CD1c-positive myeloid dendritic cell (primary cell): Measurements from ENCODE around the gene TMEM221.

Experiments
- DNase-seq: peaks from one replicate; pipeline ENCODE4 v3.0.0-alpha.2; 2016; ENCODE audit errors: extremely low spot score

TMEM221 gene

DNA sequence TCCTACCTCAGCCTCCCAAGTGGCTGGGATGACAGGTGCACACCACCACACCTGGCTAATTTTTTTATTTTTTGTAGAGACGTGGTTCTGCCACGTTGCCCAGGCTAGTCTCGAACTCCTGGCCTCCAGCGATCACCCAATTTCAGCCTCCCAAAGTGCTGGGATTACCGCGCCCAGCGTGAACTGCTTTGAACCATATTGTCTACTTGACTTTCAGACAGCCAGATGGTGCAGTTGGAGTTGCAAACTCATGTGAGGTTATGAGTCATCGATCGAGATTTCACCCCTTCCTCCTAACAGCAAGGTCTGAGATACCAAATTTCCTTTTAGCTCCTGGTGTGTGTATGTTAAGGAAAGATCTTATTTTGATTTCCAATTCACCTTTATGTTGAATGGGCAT is 24.6 kb upstream of the TMEM221 start:
- peak; percentile 82 for DNase-seq

DNA sequence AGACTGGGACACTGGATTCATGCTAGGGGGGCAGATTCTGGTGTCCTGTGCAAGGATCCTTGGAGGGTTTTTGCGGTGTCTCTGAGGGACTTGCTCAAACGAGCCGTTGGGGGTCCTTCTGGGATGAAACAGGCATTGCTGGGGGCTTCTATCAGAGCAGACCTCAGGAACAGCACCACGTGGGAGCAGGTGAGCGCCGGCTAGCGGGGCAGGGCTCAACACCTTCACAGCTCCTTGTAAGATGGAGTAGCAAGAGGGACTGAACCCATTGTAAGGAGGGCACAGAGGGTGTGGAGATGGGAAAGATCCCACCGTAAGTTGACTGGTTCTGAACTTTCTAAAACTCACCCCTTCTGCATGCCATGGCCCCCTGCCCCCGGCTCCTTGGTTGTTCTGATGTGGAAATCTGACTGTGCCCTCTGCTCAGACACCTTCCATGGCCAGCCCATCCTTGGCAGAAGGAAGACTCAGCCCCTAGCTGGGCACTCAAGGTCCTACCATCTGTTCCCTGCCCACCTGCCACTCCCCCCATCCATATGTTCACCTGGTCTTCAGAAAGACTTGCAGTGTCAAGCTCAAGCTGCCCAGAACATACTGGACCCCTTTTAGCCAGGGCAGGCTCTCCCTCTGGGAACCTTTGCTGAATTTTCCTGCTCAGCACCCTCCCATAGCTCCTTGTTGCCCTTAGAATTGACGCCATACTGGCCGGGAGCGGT is 23.1 kb upstream of the TMEM221 start:
- no peak for DNase-seq

DNA sequence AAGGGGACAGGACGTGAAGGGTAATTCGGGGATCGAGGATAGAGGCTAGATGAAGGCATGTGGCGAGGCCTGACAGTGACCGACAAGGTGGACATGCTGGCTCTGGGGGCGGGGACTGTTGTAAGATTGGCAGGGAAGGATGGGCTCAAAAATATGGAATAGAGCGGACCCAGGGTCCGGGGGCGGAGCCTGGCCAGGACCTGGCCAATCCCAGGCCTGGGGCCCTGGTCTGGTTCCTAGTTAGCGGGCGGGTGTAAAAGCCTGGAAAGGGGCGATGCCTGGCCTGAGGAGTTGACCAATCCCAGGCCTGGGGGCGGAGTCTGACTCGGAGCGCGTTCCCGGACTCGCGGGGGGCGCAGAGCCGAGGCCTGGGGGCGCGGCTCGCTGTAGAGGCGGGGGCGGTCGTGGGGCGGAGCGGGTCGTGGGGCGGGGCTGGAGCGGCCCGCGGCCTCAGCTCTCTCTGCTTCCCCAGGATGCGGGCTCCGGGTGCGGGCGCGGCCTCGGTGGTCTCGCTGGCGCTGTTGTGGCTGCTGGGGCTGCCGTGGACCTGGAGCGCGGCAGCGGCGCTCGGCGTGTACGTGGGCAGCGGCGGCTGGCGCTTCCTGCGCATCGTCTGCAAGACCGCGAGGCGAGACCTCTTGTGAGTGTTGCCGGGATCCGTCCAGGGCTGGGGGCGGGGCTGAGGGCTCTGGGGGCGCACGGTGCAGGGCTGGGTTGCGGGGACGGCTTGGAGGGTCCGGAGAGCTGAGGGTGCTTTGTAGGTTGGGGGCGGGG is 21.8 kb upstream of the TMEM221 start, which contains the start of gene SLC27A1:
Gene SLC27A1, plus strand, starts transcription at position 457 of the 774 bp plus-strand sequence. Its CDS starts 17 bp downstream, at position 474.
- peak; percentile 98 for DNase-seq

DNA sequence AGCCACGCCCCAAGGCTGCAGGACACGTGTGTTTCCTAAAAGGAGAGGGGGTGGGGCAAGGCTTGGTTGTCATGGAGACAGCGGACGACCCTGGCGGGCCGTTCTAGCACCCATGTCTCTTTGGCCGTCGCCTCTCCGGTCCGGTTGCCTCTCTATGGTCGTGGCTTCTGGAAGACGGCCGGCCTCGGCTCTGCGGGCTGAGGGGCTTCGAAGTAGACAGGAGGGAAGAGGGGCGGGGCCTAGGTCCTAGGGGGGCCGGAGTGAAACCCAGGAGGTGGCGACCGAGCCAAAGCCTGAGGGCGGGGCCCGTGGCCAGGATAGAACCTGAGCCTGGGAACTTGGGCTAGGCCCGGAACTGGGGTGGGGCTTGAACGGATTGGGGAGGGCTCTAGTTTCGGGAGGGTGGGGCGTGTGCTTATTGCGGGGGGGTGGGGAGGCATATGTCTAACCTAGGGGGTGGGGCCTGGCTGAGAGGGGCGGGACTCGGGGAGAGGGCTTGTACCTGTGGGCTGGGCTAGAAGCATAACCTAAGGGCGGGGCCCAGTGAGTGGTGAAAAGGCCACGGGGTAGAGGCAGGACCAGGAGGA is 21.1 kb upstream of the TMEM221 start:
- peak; percentile 93 for DNase-seq

DNA sequence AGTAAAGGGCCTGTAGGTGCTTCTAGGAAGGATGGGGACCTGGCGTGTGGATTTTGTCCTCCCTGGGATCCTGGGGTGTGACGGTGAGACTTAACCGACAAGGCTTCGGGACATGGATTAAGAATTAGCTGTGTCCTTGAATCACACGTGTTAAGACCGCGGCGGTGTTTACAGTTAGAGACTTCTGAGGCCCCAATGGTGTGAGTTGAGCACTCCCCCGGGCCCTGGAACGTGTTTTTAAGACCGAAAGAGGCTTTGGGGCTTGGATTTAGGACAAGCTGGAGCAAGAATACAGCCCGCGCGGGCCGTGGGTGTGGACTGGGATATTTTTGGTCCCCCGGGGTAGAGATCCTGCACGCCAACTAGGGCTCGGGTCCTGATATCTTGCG is 20.6 kb upstream of the TMEM221 start:
- no peak for DNase-seq

DNA sequence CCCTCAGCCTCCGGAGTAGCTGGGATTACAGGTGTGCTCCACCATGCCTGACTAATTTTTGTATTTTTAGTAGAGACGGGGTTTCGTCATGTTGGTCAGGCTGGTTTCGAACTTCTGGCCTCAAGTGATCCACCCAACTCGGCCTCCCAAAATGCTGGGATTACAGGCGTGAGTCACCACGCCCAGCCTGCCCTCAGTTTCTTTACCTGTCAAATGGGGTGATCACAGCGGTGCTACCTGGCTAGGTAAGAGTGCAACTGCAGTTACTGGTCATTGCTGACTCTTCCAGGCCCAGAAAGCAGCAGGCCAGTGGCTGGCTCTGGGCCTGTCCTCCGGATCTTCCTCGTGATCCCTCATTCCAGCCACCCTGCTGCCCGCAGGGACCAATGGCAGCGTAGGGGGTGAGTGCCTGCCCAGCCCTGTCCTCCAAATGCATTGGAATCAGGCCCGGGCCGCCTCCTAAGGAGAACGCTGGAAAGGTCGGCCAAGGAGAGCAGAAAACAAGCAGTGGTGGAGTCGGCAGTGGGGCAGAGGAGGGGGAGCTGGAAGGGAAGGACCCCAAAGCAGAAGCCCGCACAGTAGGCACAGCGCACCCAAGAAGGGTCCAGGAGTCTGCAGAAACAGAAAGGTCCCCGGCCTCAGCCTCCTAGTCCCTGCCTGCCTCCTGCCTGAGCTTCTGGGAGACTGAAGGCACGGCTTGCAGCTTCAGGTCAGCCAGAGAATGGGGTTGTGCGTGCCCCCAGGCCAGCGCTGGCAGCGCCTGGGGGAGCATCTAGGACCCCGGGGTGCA is 20.0 kb upstream of the TMEM221 start:
- DNase-seq = no peak

DNA sequence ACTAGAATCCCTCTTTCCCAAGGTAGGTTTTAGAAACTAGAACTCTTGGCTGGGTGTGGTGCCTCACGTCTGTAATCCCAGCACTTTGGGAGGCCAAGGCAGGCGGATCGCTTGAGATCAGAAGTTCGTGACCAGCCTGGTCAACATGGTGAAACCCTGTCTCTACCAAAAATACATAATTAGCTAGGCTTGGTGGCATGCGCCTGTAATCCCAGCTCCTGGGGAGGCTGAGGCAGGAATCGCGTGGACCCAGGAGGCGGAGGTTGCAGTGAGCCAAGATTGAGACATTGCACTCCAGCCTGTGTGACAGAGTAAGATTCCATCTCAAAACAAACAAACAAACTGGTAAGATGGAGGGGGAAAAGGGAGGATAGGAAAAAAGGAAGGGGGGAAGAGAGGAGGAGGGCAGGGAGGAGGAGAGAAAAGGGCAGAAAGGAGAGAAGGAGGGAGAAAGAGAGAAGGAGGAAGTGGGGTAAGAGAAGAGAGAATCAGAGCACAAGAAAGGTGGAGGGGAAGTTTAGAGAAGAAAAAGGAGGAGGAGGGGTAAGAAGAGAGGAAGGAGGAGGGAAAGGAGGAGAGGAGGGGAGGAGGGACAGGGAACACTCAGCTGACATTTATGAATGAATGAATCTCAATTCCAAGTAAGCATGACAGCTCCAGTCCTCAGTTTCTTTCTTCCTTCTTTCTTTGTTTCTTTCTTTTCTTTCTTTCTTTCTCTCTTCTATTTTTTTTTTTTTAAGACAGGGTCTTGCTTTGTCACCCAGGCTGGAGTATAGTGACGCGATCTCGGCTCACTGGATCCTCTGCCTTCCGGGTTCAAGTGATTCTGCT is 19.2 kb upstream of the TMEM221 start:
- DNase-seq = no peak

DNA sequence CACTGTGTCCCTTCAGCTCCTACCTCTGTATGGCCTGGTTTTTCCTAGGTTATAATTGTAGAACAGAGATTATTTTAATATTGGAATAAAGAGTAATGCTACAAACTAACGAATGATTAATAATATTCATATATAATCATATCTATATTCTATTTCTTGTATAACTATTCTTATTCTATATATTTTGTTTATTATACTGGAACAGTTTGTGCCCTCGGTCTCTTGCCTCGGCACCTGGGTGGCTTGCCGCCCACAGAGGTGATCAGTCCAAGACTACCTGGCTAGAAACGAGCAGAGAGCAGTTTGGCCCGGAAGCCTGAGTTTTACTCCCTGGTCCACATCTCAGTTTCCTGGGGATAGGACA is 18.0 kb upstream of the TMEM221 start:
- DNase-seq = no peak

DNA sequence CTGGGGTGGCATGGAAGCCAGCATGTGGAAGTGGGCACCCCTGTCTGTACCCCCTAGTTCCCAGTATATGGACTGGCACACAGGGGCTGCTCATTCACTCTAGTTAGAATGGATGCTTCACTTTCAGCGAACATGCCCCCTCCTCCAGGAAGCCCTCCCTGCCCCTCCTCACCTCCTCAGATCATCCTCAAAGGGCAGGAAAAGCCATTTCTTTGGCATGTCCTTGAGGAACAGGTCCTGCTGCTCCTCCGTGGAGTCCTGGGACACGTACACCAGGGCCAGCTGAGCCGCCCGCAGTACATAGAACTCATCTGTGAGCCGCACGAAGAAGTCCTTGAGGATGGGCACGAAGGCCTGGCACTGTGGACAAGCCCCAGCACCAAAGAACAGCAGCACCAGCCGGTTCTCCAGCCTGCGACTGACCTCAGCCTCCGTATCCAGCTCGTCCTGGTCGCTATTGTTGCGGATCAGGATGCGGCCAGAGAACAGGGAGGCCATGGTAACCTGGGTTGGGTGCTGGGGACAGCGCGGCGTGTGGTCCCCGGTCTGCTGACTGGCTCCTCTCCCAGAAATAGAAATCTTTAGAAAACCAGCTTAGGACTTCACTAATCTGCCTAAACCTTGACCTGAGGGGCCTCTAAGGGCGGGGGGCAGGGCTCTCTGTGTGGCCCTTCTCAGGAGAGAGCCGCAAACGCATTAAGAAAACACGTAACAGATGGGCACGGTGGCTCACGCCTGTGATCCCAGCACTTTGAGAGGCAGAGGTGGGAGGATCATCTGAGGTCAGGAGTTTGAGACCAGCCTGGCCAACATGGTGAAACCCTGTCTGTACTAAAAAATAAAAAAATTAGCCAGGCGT is 12.1 kb upstream of the TMEM221 start, which contains the start of gene NXNL1:
Gene NXNL1, minus strand, starts transcription at position 555 of the 859 bp plus-strand sequence. Its CDS starts 57 bp downstream, at position 498.
- no peak for DNase-seq

DNA sequence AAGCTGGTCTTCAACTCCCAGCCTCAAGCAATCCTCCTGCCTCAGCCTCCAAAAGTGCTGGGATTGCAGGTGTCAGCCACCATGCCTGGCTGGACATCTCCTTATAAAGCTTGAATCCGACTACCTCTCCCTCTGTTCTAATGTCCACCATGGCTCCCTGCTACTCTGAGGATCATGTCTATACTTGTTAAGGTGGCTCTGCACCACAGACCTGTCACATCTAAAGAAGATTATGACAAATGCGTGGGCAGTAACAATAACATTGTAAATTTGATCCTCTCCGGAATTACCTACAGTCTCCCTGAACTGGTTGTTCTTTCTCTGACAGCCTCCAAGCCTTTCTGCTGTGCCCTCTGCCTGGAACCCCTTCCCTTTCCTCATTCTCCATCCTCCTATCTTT is 10.5 kb upstream of the TMEM221 start:
- DNase-seq = no peak

DNA sequence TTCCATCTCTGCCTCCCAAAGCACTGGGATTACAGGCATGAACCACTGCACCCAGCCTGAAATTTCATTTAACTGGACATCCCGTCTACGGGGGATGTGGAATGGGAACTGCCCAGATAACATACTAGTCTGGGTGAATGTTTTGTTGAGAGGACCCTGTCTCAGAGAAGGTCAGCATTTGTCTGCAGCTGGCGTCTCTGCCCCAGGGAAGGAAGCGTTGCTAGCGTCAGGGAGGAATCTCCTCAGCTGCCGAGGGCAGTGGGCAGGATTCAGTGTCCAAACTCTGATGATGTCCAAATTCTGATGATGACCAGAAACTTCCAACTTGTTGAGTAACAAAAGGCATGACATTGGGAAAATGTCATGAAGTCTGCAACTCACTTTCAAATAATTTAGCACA is 9.1 kb upstream of the TMEM221 start:
- no peak for DNase-seq

DNA sequence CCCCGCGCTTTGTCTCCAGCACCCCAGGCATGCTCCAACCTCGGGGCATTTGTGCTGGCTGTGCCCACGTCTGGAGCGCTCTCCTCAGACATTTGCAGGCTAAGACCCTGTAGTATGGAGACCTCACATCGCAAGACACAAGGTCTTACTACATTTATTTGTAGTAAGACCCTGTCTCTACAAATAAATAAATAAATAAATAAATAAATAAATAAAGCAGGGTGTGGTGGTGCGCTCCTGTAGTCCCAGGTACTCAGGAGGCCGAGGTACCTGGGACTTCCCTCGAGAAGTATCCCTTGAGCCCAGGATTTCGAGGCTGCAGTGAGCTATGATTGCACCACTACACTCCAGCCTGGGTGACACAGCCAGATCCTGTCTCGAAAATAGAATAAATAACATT is 7.7 kb upstream of the TMEM221 start:
- DNase-seq = no peak

DNA sequence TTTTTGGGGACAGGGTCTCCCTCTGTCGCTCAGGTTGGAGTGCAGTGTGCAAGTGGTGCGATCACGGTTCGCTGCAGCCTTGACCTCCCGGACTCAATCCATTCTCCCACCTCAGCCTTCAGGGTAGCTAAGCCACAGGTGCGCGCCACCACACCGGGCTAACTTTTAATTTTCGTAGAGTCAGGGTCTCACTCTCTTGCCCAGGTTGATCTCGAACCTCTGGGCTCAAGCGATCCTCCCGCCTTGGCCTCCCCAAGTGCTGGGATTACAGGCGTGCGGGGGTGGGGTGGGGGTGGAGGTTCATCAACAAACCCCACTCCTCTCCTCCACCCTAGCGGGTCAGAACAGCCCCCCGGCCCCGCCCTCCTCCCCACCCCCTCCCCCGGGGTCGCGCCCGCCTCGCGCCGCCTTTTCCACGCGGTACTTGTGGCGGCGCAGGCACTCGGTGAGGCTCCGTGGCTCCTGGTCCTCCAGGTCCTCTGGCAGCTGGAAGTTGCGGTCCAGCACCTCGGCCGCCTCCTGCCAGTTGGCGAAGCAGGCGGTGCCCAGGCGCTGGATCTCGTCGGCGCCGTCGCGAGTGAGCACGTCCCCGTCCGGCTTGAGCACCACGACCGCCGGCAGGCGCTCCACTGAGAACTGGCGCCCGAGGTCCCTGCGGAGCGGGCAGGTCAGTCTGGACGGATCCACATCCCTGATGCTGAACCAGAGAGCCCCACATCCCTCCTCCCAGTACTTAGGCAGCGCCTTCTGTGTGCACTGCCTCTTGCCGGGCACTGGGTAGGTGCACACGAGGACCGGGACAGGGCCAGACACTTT is 7.0 kb upstream of the TMEM221 start:
- DNase-seq = no peak

DNA sequence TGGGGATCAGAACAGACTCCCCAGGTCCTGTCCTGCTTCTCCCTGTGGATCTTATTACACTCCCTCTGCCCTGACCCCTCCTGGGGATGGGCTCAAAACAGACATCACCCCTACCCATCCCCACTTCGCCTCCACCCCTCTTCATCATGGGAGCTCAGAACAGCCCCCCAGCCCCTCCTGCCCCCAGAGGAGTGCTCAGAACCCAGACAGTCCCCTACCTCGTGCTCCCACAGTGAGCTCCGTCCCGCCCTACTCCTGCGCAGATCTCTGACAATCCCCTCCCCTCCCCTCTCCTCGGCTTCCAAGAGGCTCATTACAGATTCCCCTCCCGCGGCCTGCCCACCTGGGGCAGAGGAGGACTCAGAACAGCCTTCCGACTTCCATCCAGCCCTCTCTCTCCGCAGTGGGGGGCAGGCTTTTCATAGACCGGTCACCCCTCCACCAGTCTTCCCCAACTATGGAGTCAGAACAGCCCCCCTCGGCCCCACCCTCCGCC is 6.2 kb upstream of the TMEM221 start:
- no peak for DNase-seq

DNA sequence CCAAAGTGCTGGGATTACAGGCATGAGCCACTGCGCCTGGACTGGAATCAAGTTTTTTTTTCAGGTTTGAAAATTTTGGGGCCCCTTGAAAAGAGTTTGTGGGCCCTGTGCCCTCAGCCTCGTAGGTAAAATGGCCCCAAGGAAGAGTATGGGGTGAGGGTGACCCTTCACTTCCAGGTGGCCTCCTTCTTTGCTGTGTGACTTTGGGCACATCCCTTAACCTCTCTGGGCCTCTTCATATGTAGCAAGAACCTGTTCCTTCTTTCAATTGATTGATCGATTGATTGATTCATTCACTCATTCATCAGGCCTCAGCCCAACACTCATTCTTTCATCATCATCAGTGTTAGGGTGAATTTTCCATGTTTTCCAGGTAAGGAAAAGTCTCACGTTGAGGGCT is 3.4 kb upstream of the TMEM221 start:
- no peak for DNase-seq

DNA sequence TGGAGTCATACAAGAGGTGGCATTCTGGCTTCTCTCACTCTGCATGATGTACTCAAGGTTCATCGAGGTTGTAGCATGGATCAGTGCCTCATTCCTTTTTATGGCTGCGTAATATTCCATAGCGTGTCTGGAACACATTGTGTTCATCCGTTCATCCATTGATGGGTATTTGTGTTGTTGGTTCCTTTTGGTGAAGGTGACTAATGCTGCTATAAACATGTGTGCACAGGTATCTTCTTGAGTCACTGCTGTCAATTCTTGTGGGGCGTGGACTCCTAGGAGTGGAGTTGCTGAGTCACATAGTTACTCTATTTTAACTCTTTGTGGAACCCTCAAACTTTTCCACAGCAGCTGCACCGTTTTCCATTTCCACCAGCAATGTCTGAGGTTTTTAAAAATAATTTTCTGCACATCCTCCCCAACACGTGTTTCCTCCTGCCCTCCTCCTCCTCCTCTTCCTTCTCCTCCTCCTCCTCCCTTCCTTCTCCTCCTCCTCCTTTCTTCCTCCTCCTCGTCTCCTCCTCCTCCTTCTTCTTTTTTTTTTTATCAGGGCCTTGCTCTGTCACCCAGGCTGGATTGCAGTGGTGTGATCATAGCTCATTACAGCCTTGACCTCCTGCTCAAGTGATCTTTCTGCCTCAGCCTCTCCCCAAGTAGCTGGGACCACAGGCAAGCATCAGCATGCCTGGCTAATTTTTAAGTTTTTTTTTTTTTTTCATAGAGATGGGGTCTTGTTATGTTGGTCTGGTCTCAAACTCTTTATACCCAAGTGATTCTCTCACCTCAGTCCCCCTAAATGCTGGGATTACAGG is 2.0 kb upstream of the TMEM221 start:
- DNase-seq = no peak

DNA sequence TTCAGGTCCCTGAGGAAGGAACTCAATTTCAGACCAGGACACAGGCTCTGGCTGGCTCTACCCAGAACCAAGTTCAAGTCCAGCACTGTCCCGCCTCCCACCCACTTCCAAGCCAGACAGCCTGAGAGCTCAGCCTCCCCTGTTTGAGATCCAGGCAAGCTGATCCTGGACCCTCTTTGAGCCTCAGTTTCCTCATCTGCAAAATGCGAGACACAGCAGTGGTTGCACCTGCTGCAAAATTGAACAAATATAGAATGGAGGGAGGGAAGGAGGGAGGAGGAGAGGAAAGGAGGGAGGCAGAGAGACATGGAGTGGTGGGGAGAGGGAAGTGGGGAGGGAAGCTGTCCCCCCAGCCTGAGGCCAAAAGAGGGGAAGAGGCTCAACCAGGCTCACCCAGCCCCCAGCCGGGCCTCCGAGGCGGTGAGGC is 751 bp downstream of the TMEM221 start:
- DNase-seq = no peak

DNA sequence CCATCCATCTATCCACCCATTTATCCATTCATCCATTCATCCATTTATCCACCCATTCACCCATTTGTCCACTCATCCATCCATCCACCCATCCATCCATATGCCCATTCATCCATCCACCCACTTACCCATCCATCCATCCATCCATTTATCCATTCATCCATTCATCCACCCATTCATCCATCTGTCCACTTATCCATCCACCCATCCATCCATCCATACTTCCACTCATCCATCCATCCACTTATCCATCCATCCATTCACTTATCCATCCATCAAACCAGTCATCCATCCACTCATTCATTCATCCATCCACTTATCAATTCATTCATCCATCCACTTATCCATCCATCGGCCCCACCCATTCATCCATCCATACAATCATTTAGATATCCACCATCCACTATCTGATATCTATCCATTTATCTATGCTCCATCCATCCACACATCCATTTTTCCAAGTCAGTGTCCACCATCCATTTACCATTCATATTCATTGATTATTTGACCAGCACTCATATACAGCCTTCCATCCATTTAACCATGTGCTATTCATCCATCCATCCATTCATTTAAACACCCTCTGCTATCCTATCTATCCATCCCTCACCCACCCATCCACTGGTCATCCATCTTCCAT is 2.8 kb downstream of the TMEM221 start:
- no peak for DNase-seq
